GM18511 (cell line): ENCODE measurements around the gene FAF1.
"Not testable (repeated sequence)": the region's sequence is repeated elsewhere in the genome, so short reads cannot be mapped to it uniquely, and the experiment has no call there.

ENCODE experiments used
- ATAC-seq: cut with Tn5 transposase; IDR thresholded peaks from one replicate; pipeline ENCODE4 v1.9.1; 2021; ENCODE audit warnings: mild to moderate bottlenecking, moderate library complexity; ENCODE audit not compliant: unreplicated experiment

FAF1 gene

GRCh38 chr1:50858761-50859160 lies 101.3 kb downstream of the FAF1 start:
- ATAC-seq = no peak

- ATAC-seq = no peak
Measured at GRCh38 chr1:50857702-50858101, 102.4 kb downstream of the FAF1 start.

GRCh38 chr1:50853325-50853724 lies 106.7 kb downstream of the FAF1 start:
- no peak for ATAC-seq

GRCh38 chr1:50852889-50853288 lies 107.2 kb downstream of the FAF1 start:
- ATAC-seq = no peak

GRCh38 chr1:50851466-50851865 lies 108.6 kb downstream of the FAF1 start:
- no peak for ATAC-seq

GRCh38 chr1:50851034-50851433 lies 109.0 kb downstream of the FAF1 start:
- ATAC-seq = no peak

- ATAC-seq = no peak
Measured at GRCh38 chr1:50847303-50847702, 112.8 kb downstream of the FAF1 start.

- no peak for ATAC-seq
Measured at GRCh38 chr1:50846224-50846839, 113.7 kb downstream of the FAF1 start.

GRCh38 chr1:50841791-50842387 lies 118.2 kb downstream of the FAF1 start:
- ATAC-seq = no peak

- ATAC-seq = no peak
Measured at GRCh38 chr1:50836117-50836516, 124.0 kb downstream of the FAF1 start.

GRCh38 chr1:50833216-50833615 lies 126.9 kb downstream of the FAF1 start:
- no peak for ATAC-seq

- ATAC-seq = no peak
Measured at GRCh38 chr1:50832167-50832566, 127.9 kb downstream of the FAF1 start.

GRCh38 chr1:50831300-50832061 lies 128.6 kb downstream of the FAF1 start:
- no peak for ATAC-seq

- ATAC-seq = no peak
Measured at GRCh38 chr1:50830621-50831020, 129.4 kb downstream of the FAF1 start.

- ATAC-seq = no peak
Measured at GRCh38 chr1:50829014-50829958, 130.8 kb downstream of the FAF1 start.

GRCh38 chr1:50827546-50827945 lies 132.5 kb downstream of the FAF1 start:
- ATAC-seq = no peak

- ATAC-seq = not testable (repeated sequence)
Measured at GRCh38 chr1:50826792-50827191, 133.3 kb downstream of the FAF1 start.

- no peak for ATAC-seq
Measured at GRCh38 chr1:50822035-50822776, 137.9 kb downstream of the FAF1 start.

- no peak for ATAC-seq
Measured at GRCh38 chr1:50820545-50820944, 139.5 kb downstream of the FAF1 start.

GRCh38 chr1:50812346-50812745 lies 147.7 kb downstream of the FAF1 start:
- peak; percentile 68 for ATAC-seq
